GM21367 (cell line): ENCODE data around the gene HES7.
"Not testable (repeated sequence)": the region's sequence is repeated elsewhere in the genome, so short reads cannot be mapped to it uniquely, and the experiment has no call there.

Experiments
- ATAC-seq: cut with Tn5 transposase; IDR thresholded peaks from one replicate; pipeline ENCODE4 v1.9.1; 2021; ENCODE audit not compliant: unreplicated experiment

Gene HES7

GRCh38 chr17:8103549-8103948 is 20.4 kb downstream of the HES7 start:
- no peak for ATAC-seq

- ATAC-seq, result no peak
Measured at GRCh38 chr17:8101721-8102120, 22.2 kb downstream of the HES7 start.

GRCh38 chr17:8100763-8101162 is 23.1 kb downstream of the HES7 start:
- ATAC-seq, result no peak

- ATAC-seq, result no peak
Measured at GRCh38 chr17:8100111-8100510, 23.8 kb downstream of the HES7 start.

GRCh38 chr17:8096541-8096940 is 27.4 kb downstream of the HES7 start:
- no peak for ATAC-seq

GRCh38 chr17:8095361-8095760 is 28.5 kb downstream of the HES7 start:
- no peak for ATAC-seq

GRCh38 chr17:8091033-8091687 is 32.7 kb downstream of the HES7 start:
- ATAC-seq, result no peak

- no peak for ATAC-seq
Measured at GRCh38 chr17:8089728-8090127, 34.2 kb downstream of the HES7 start.

- ATAC-seq, result no peak
Measured at GRCh38 chr17:8087952-8088230, 36.0 kb downstream of the HES7 start.

GRCh38 chr17:8087075-8087951 is 36.6 kb downstream of the HES7 start, which contains the start of gene ALOX12B:
Gene ALOX12B (minus strand): TSS chr17:8087716. CDS start chr17:8087442, 274 bp downstream.
- ATAC-seq, result no peak

- no peak for ATAC-seq
Measured at GRCh38 chr17:8084250-8084649, 39.7 kb downstream of the HES7 start.

GRCh38 chr17:8082292-8082691 is 41.6 kb downstream of the HES7 start:
- ATAC-seq, result no peak

GRCh38 chr17:8081876-8082275 is 42.0 kb downstream of the HES7 start:
- no peak for ATAC-seq

GRCh38 chr17:8080799-8081219 is 43.1 kb downstream of the HES7 start:
- no peak for ATAC-seq

- ATAC-seq, result no peak
Measured at GRCh38 chr17:8080208-8080798, 43.6 kb downstream of the HES7 start.

- ATAC-seq, result peak; percentile 47
Measured at GRCh38 chr17:8079291-8080207, 44.4 kb downstream of the HES7 start.

GRCh38 chr17:8077939-8078338 is 46.0 kb downstream of the HES7 start:
- ATAC-seq, result not testable (repeated sequence)

- ATAC-seq, result no peak
Measured at GRCh38 chr17:8076502-8077266, 47.2 kb downstream of the HES7 start.

- no peak for ATAC-seq
Measured at GRCh38 chr17:8075574-8076342, 48.1 kb downstream of the HES7 start.

GRCh38 chr17:8075081-8075480 is 48.8 kb downstream of the HES7 start:
- ATAC-seq, result no peak
